GM19372 (cell line): ENCODE results near the gene SLC39A3.
"Not testable (repeated sequence)": the region's sequence is repeated elsewhere in the genome, so short reads cannot be mapped to it uniquely, and the experiment has no call there.

Experiments
- ATAC-seq: cut with Tn5 transposase; IDR thresholded peaks from one replicate; pipeline ENCODE4 v1.9.1; 2021; ENCODE audit warnings: mild to moderate bottlenecking, low read depth, moderate library complexity; ENCODE audit not compliant: unreplicated experiment

SLC39A3 gene

DNA sequence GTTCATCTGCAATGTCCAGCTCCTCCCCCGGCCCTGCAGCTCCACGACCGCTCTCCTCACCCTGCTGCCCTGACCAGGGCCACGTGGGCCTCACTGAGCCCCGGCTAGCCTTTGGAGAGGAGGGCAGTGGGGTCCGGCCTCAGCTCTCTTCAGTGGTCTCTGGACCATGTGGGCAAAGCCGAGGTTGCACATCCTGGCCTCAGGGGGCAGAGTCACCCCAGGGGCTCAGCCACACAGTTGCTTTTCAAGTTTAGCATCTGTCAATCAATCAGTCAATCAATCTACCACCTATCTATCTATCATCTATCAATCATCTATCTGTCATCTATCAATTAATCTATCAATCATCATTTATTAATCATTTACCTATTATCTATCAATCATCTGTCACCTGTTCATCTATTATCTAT is 15.7 kb downstream of the SLC39A3 start:
- no peak for ATAC-seq

DNA sequence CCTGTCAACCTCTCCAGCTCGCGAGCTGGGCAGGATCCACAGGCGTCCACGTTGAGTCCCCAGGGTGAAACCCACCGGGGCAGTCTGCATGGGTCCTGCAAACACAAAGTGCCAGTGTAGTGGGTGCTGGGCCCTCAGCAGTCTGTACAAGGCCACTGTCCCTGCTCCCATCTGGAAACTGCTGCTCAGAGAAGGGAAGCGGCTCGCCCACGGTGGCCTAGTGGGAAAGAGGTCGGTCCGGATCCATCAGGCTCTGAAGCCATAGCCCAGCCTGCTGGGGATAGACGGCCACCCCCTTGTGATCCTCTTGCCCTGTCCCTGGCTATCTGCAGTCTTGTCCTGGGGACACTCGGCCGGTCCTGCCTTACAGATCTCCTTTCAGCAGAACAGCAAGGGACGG is 16.1 kb downstream of the SLC39A3 start:
- no peak for ATAC-seq

GRCh38 chr19:2723345-2723715 is 16.5 kb downstream of the SLC39A3 start:
- no peak for ATAC-seq

DNA sequence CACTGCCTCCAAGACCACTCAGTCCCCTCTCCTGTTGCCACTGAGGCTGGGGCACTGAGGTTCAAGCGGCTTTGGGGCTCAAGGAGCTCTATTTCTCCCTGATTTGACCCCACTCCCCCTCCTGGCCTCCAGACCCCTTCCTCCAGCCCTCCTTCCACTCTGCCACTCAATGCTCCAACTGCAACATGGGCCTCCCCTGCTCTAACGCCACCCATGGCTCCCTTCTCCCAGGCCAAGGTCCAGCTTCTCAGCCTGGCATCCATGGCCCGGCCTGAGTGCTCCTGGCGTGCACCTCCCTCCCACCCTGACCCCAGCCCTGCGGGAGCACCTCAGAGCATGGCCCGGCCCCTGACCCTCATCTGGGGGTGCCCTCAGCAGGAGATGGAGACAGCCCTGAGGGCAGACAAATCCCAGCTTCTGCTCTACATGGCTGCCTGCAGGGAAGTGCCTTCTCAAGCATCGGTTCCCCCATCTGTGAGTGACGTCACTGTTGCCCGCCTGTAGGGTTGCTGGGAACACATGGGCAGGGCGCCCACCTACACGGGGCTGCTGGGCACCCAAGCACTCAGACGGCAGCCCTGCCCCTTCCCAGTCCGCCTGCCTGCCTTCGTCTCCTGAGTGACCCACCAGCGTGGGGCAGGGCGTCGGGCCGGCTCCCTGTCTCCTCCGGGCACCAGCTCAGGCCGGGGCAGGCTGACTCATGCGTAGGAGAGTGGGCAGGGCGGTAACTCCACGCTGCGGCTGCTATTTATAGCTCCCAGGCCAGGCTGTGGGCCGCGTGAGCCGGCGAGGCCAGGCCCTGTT is 17.1 kb downstream of the SLC39A3 start:
- no peak for ATAC-seq

- no peak for ATAC-seq
Measured at GRCh38 chr19:2721570-2722540, 18.0 kb downstream of the SLC39A3 start.

DNA sequence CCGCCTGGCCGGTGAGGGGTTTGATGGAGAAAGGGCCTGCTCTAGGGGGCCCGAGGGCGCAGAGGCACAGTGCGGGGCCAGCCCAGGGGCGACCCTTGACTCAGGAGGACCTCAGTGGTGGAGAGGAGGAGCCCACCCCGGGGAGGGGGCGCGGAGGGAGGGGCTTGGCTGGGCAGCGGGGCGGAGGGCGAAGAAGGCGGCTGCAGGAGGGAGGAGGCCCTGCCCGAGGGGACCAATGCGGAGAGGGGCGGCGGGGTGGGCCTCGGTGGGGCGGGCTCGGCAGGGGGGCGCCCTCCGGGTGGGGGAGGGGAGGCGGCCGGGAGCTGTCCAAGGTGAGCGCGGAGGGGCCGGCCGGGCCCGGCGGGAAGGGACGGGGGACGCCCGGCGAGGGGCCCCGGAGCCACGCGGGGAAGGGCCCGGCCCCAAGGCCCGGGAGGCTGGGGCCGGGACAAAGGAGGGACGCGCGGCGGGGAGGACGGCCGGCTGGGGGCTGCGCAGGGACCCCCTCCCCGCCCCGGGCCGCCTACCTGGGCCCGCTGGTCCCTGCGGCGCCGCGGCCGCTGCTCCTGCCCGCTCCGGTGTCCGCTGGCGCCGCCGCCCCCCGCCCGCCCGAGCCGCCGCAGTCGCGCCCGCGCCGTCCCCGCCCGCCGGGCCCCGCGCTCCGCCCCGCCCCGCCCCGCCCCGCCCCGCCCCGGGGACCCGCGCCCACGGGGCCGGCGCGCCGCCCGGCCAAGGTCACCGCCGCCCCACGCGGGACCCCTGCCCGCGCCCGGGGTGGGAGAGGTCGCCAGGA is 18.8 kb downstream of the SLC39A3 start, which contains the start of gene DIRAS1:
DIRAS1 (minus strand) TSS at position 596 of the 793 bp plus-strand sequence. CDS start 3,566 bp downstream, outside the sequence.
- no peak for ATAC-seq

DNA sequence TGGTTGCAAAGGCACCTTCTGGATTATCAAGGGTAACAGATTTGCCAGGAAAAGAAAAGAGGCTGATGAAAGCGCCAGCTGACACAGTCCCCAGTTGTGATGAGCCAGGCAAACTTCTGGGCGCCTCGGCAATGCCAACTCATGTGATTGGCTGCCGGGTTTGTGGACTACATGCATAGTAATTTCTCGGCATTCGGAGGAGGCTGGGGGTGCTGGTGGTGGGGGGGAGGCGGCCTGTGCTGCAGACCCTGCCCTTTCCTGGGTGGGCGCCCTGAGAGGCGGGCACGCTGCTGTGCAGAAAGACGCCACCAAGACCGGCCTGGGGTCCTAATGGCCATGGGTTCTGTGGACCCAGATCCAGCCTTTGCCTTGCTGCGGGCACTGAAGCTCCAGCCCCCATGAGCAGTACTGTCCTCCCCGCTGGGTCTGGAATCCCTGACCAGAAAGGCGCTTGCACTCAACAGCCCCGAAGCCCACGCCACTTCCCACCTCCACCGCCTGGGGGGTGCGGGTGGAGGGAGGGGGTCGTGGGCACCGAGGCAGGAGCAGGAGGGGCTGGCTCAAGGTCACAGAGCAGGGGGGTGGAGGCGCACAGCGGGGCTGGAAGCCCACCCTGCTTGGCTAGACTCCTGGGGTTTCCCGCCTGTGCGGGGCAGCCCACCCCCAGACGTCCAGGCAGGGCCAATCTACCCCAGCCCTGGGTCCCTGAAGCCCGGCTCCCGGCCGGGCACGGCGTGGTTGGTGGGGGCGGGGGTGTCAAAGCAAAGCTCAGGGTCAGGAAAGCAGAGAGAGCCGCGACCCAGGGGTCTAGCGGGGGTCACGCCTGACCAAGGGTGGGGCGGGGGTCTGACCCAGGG is 19.7 kb downstream of the SLC39A3 start:
- no peak for ATAC-seq

DNA sequence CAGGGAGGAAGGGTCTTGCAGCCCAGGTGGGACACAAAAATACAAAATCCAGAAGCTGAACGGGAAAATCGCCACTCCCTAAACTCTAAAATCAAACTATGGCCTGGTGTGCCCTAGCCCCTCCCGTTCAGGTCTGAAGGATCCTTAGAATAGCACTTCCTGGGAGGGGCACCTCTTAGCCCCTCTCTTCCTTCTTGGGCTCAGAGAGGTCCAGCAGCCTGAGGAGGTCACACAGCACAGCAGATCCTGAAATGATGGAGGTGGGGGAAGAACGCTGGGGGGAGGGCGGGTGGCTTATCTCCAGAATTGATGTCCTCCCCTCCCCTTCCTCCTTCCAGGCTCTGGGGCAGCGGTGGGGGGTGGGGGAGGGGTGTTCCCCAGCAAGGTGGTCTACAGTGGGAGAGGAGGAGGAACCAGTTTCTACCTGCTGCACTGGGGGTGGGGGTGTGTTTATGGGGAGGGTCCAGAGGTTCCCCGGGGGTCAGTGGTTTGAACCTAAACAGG is 20.5 kb downstream of the SLC39A3 start:
- no peak for ATAC-seq

- no peak for ATAC-seq
Measured at GRCh38 chr19:2717638-2718541, 21.9 kb downstream of the SLC39A3 start.

GRCh38 chr19:2716722-2717637 is 22.8 kb downstream of the SLC39A3 start:
- no peak for ATAC-seq

- no peak for ATAC-seq
Measured at GRCh38 chr19:2716275-2716650, 23.6 kb downstream of the SLC39A3 start.

GRCh38 chr19:2715470-2716274 is 24.1 kb downstream of the SLC39A3 start:
- ATAC-seq = no peak

DNA sequence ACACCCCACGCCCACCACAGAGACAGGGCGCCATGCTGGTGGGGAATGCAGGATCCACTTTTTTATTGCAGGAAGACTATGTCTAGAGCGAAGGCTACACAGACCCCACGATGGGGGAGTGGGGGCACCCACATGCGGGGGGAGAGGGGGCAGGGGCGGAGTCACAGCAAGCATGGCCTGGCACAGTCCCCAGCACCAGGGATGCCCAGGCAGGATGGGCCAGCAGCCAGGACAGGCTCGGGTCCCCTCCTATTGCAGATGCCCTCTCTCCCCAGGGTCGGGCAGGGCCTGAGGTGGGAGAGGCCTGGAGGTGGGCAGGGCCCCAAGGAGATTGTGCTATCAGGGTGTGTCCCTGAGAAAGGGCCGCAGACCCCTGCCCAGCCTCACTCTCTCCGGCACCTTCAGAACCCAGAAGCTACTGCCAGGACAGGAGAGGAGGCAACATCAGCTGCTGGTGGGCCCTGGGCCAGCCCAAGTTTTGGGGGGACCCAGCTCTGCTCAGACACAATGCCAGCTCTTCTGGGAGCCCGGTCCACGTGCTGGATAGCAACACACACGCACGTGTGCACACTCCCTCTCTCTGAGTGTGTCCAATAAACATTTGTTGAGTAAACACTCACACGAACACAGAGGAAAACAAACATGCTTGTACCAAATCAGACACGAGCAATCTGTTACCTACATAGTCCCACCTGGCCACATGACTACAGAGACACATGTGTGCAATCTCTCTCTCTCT is 25.1 kb downstream of the SLC39A3 start:
- ATAC-seq = no peak

GRCh38 chr19:2714102-2714501 is 25.7 kb downstream of the SLC39A3 start:
- ATAC-seq = not testable (repeated sequence)

GRCh38 chr19:2713170-2713569 is 26.6 kb downstream of the SLC39A3 start:
- ATAC-seq = not testable (repeated sequence)

DNA sequence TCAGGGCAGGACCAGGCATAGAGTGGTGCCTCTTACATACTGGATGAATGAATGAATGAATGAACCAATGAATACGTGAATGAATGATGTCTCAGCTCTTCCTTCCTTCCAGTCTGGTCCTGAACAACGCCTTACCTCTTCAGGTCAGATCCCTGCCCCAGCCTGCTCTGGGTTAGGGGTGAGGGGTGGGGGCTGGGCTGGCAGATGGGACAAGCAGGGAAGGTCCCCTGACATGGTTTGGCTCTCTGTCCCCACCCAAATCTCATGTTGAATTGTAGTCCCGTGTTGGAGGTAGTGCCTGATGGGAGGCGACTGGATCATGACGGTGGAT is 28.0 kb downstream of the SLC39A3 start:
- no peak for ATAC-seq
